ENCODE results near the gene VAPB. TPM values are rescaled to one million over a fixed set of nuclear protein-coding genes. Genes with fewer than 3 reads are reported as not detected.

The VAPB gene
- total and polyA plus RNA-seq, 7 donors, result 30.7 to 84.5 (median 64.0) TPM

GRCh38 chr20:58378704-58379103, 10.3 kb upstream of the VAPB start:
- WGBS, 3 donors, result 62 to 67% (median 62%) methylated on average over 3 of the region's 3 CpGs
- peaks cover 0 to 6% (median 0%) of the 10 kb centered on the region in 3 donors for H3K27me3 ChIP-seq (ENCODE audit: insufficient read depth in 3 of 3, low read length in 2 of 3)
- intact Hi-C loops (cut with DNase I), result no loop called here

GRCh38 chr20:58381627-58382026, 7.4 kb upstream of the VAPB start:
- no peak for TF ChIP-seq CTCF (IDR thresholded peaks at IDR 0.05)
- intact Hi-C loops (cut with DNase I), result loop anchor here in 1 of 2 donors (10.0 kb wide), 1 partner anchor 67 kb away; no protein-coding TSS in a partner anchor
- no peak overlapping the region for H3K27ac ChIP-seq
- H3K36me3 ChIP-seq (ENCODE audit: insufficient read depth in 1 of 2, low read depth in 1 of 2), result no peaks in the 10 kb centered on the region
- no peaks in the 10 kb centered on the region for H3K9me3 ChIP-seq
- WGBS, 3 donors, result 91 to 95% (median 92%) methylated on average over 7 of the region's 7 CpGs
- DNase-seq (no peak), ATAC-seq (no peak)
- H3K4me3 ChIP-seq, result no peak overlapping the region
- no peaks in the 10 kb centered on the region for H3K4me1 ChIP-seq
- H3K27me3 ChIP-seq (ENCODE audit: insufficient read depth in 3 of 3, low read length in 2 of 3), result peaks cover 0 to 6% (median 0%) of the 10 kb centered on the region in 3 donors

More at GRCh38 chr20:58378704-58379103, 10.3 kb upstream of the VAPB start:
- no peak overlapping the region for H3K4me3 ChIP-seq
- no peak for ATAC-seq
- no peaks in the 10 kb centered on the region for H3K9me3 ChIP-seq
- no peak overlapping the region for H3K27ac ChIP-seq
- H3K36me3 ChIP-seq (ENCODE audit: insufficient read depth in 1 of 2, low read depth in 1 of 2), result no peaks in the 10 kb centered on the region
- H3K4me1 ChIP-seq, result no peaks in the 10 kb centered on the region
- DNase-seq, result no peak
- TF ChIP-seq CTCF (IDR thresholded peaks at IDR 0.05), result no peak

- H3K4me3 ChIP-seq, result no peak overlapping the region
- H3K36me3 ChIP-seq (ENCODE audit: insufficient read depth in 1 of 2, low read depth in 1 of 2), result no peaks in the 10 kb centered on the region
- H3K27me3 ChIP-seq (ENCODE audit: insufficient read depth in 3 of 3, low read length in 2 of 3), result peaks cover 0 to 6% (median 0%) of the 10 kb centered on the region in 3 donors
- DNase-seq (no peak), ATAC-seq (no peak)
- H3K9me3 ChIP-seq, result no peaks in the 10 kb centered on the region
- H3K4me1 ChIP-seq, result no peaks in the 10 kb centered on the region
- H3K27ac ChIP-seq, result no peak overlapping the region
- intact Hi-C loops (cut with DNase I), result loop anchor here in 1 of 2 donors (10.0 kb wide), 1 partner anchor 67 kb away; no protein-coding TSS in a partner anchor
- WGBS, 3 donors, result 84 to 90% (median 85%) methylated on average over 4 of the region's 4 CpGs
- no peak for TF ChIP-seq CTCF (IDR thresholded peaks at IDR 0.05)
Measured at GRCh38 chr20:58382096-58382495, 6.9 kb upstream of the VAPB start.

GRCh38 chr20:58384821-58385220, 4.2 kb upstream of the VAPB start:
- DNase-seq, result no peak
- intact Hi-C loops (cut with DNase I), result loop anchor here in 1 of 2 donors (10.0 kb wide), 1 partner anchor 70 kb away; no protein-coding TSS in a partner anchor

More at GRCh38 chr20:58384821-58385220, 4.2 kb upstream of the VAPB start:
- no peak for TF ChIP-seq CTCF (IDR thresholded peaks at IDR 0.05)
- H3K9me3 ChIP-seq, result no peaks in the 10 kb centered on the region
- H3K27me3 ChIP-seq (ENCODE audit: insufficient read depth in 3 of 3, low read length in 2 of 3), result no peaks in the 10 kb centered on the region
- no peak overlapping the region for H3K27ac ChIP-seq
- H3K4me3 ChIP-seq, result no peak overlapping the region
- WGBS, 3 donors, result 40 to 68% (median 41%) methylated on average over 5 of the region's 5 CpGs
- no peaks in the 10 kb centered on the region for H3K4me1 ChIP-seq
- no peaks in the 10 kb centered on the region for H3K36me3 ChIP-seq (ENCODE audit: insufficient read depth in 1 of 2, low read depth in 1 of 2)
- no peak for ATAC-seq

Measured in psoas muscle (tissue), 8 donors.